ENCODE results near the gene SOX5.

Gene SOX5

GRCh38 chr12:23556661-23557060, 392.8 kb downstream of the SOX5 start:
- H3K4me3 ChIP-seq (replicated peaks; ENCODE audit: low read depth, low read length), result no peak overlapping the region
- no peak for TF ChIP-seq CTCF (IDR thresholded peaks at IDR 0.05; ENCODE audit: low read length, missing control alignments)
- no peak for DNase-seq (ENCODE audit: low read depth)

- no peak for TF ChIP-seq CTCF (IDR thresholded peaks at IDR 0.05; ENCODE audit: low read length, missing control alignments)
- no peak overlapping the region for H3K4me3 ChIP-seq (replicated peaks; ENCODE audit: low read depth, low read length)
Measured at GRCh38 chr12:23555825-23556207, 393.7 kb downstream of the SOX5 start.

GRCh38 chr12:23555180-23555824, 394.2 kb downstream of the SOX5 start:
- DNase-seq (ENCODE audit: low read depth), result no peak
- no peak overlapping the region for H3K4me3 ChIP-seq (replicated peaks; ENCODE audit: low read depth, low read length)
- no peak for TF ChIP-seq CTCF (IDR thresholded peaks at IDR 0.05; ENCODE audit: low read length, missing control alignments)

More at GRCh38 chr12:23555825-23556207, 393.7 kb downstream of the SOX5 start:
- no peak for DNase-seq (ENCODE audit: low read depth)

- H3K4me3 ChIP-seq (replicated peaks; ENCODE audit: low read depth, low read length), result no peak overlapping the region
- DNase-seq (ENCODE audit: low read depth), result no peak
- no peak for TF ChIP-seq CTCF (IDR thresholded peaks at IDR 0.05; ENCODE audit: low read length, missing control alignments)
Measured at GRCh38 chr12:23552417-23552816, 397.1 kb downstream of the SOX5 start.

- DNase-seq (ENCODE audit: low read depth), result no peak
- H3K4me3 ChIP-seq (replicated peaks; ENCODE audit: low read depth, low read length), result no peak overlapping the region
- TF ChIP-seq CTCF (IDR thresholded peaks at IDR 0.05; ENCODE audit: low read length, missing control alignments), result no peak
Measured at GRCh38 chr12:23550753-23551152, 398.7 kb downstream of the SOX5 start.

GRCh38 chr12:23548742-23549141, 400.7 kb downstream of the SOX5 start:
- DNase-seq (ENCODE audit: low read depth), result no peak
- TF ChIP-seq CTCF (IDR thresholded peaks at IDR 0.05; ENCODE audit: low read length, missing control alignments), result no peak
- no peak overlapping the region for H3K4me3 ChIP-seq (replicated peaks; ENCODE audit: low read depth, low read length)

- DNase-seq (ENCODE audit: low read depth), result no peak
- H3K4me3 ChIP-seq (replicated peaks; ENCODE audit: low read depth, low read length), result no peak overlapping the region
- no peak for TF ChIP-seq CTCF (IDR thresholded peaks at IDR 0.05; ENCODE audit: low read length, missing control alignments)
Measured at GRCh38 chr12:23546756-23547155, 402.7 kb downstream of the SOX5 start.
